ENCODE results near the gene PARL. TPM values are rescaled to one million over a fixed set of nuclear protein-coding genes. Genes with fewer than 3 reads are reported as not detected.

The PARL gene
- total and polyA plus RNA-seq, 10 of the 15 experiments (the other 5 are each of a cell fraction or from before 2014, with no cell fraction given): 49.7 to 113 (median 77.2) TPM

- Histone ChIP-seq H3K9ac (ENCODE audit: control insufficient read depth, insufficient read depth, low read length) (no peak overlapping the region), H3K79me2 (ENCODE audit: control insufficient read depth, insufficient read depth, low read length) (no peaks in the 10 kb centered on the region), H3K4me3 (no peak overlapping the region), H3K9me3 (replicated peaks; ENCODE audit: control insufficient read depth, insufficient read depth, low read length) (no peaks in the 10 kb centered on the region), H4K20me1 (ENCODE audit: control insufficient read depth, insufficient read depth) (no peaks in the 10 kb centered on the region), H3K27ac (ENCODE audit: control insufficient read depth, insufficient read depth) (no peak overlapping the region), H3K4me2 (ENCODE audit: control insufficient read depth, insufficient read depth) (no peak overlapping the region), H3K27me3 (replicated peaks in 1 of 2; ENCODE audit: control insufficient read depth in 2 of 2, insufficient read depth in 2 of 2, low read length in 1 of 2) (no peaks in the 10 kb centered on the region), H3K36me3 (ENCODE audit: control insufficient read depth in 2 of 2, insufficient read depth in 2 of 2, low read length in 1 of 2) (no peaks in the 10 kb centered on the region), H2AFZ (ENCODE audit: control insufficient read depth, low read depth, low read length) (no peak overlapping the region), H3K4me1 (ENCODE audit: control insufficient read depth, insufficient read depth, low read length) (peaks cover 12% of the 10 kb centered on the region)
- ChIA-PET POLR2A (no interaction called here), CTCF (interaction anchor here (0.7 to 2.1 kb wide), 3 partner anchors 12 to 98 kb away, joined by 3 to 6 read pairs (median 5); no protein-coding TSS in a partner anchor), SMC1A (ENCODE audit: uncharacterized antibody, unreplicated experiment) (no interaction called here), RAD21 (ENCODE audit: unreplicated experiment) (no interaction called here)
- no TSS peak for BruUV-seq (replicated peaks)
- no peak for TF ChIP-seq IRF4 (IDR thresholded peaks at IDR 0.05; ENCODE audit: low read depth, low read length)
- TF ChIP-seq SMAD5 (IDR thresholded peaks at IDR 0.05; ENCODE audit: low read depth): no peak
- no peak for TF ChIP-seq GABPA (IDR thresholded peaks at IDR 0.05; ENCODE audit: low read depth)
- no peak for TF ChIP-seq PKNOX1 (IDR thresholded peaks at IDR 0.05)
- TF ChIP-seq NR2F1 (conservative IDR thresholded peaks at IDR 0.05): no peak
- TF ChIP-seq BCL11A (IDR thresholded peaks at IDR 0.05; ENCODE audit: low read depth, low read length): no peak
- TF ChIP-seq SIN3A (IDR thresholded peaks at IDR 0.05; ENCODE audit: low read depth, low read length): no peak
- no peak for TF ChIP-seq TCF7 (IDR thresholded peaks at IDR 0.05; ENCODE audit: borderline replicate concordance)
- TF ChIP-seq CBX5 (IDR thresholded peaks at IDR 0.05; ENCODE audit: low read depth): no peak
- no peak for TF ChIP-seq BCLAF1 (IDR thresholded peaks at IDR 0.05)
- no peak for TF ChIP-seq KLF5 (IDR thresholded peaks at IDR 0.05; ENCODE audit: partially characterized antibody)
- TF ChIP-seq TBL1XR1 (IDR thresholded peaks at IDR 0.05; ENCODE audit: low read depth, low read length): no peak
- TF ChIP-seq RAD21 (IDR thresholded peaks at IDR 0.05; ENCODE audit: insufficient read depth, low read depth, low read length): no peak
- TF ChIP-seq ZZZ3 (IDR thresholded peaks at IDR 0.05; ENCODE audit: control insufficient read depth, insufficient read length, low read depth): no peak
- no peak for TF ChIP-seq MYC (IDR thresholded peaks at IDR 0.05; ENCODE audit: insufficient read depth, insufficient read length, insufficient replicate concordance, low read length, severe bottlenecking)
- intact Hi-C loops (cut with micrococcal nuclease; ENCODE audit: unreplicated experiment) (no loop called here), in situ Hi-C loops (cut with MboI) (no loop called here)
- FAIRE-seq (no peak), ATAC-seq (no peak), DNase-seq (ENCODE audit: low read depth, low spot score) (no peak)
- 43% methylated on average over 2 of the region's 2 CpGs for WGBS (ENCODE audit: insufficient coverage, insufficient replicate concordance, low lambda C conversion rate, missing lambda C conversion rate)
These were observed 33.5 kb upstream of the PARL start for GRCh38 chr3:183918178-183918577.
